MM.1S (cell line): ENCODE measurements around the gene TFAP2E.

Experiments used
- DNase-seq: peaks from one replicate; pipeline ENCODE4 v3.0.0-alpha.2; 2015
- H2AFZ ChIP-seq: fragments of 300-600 bp; sonication (generic); 2 replicates; pipeline ENCODE4 v1.6.0; 2016; ENCODE audit warnings: antibody characterized with exemption, low read length
- H3F3A ChIP-seq: fragments of 300-600 bp; sonication (generic); 2 replicates; pipeline ENCODE4 v1.6.1; 2016; ENCODE audit warnings: mild to moderate bottlenecking, antibody characterized with exemption, low read length, moderate library complexity, mixed read lengths; ENCODE audit not compliant: insufficient read depth
- H3K27ac ChIP-seq: fragments of 300-600 bp; sonication (generic); 2 replicates; pipeline ENCODE4 v1.5.1; 2016; ENCODE audit warnings: mild to moderate bottlenecking, low read length
- H3K27me3 ChIP-seq: fragments of 300-600 bp; sonication (generic); replicated peaks from 2 replicates; pipeline ENCODE4 v1.6.0; 2016; ENCODE audit warnings: low read length; ENCODE audit not compliant: insufficient read depth
- H3K36me3 ChIP-seq: fragments of 300-600 bp; sonication (generic); replicated peaks from 2 replicates; pipeline ENCODE4 v1.6.1; 2016; ENCODE audit warnings: mild to moderate bottlenecking, low read length, mixed read lengths; ENCODE audit not compliant: insufficient read depth
- H3K4me1 ChIP-seq: fragments of 300-600 bp; sonication (generic); 2 replicates; pipeline ENCODE4 v1.6.1; 2016; ENCODE audit warnings: low read length, mixed read lengths
- H3K4me2 ChIP-seq: fragments of 300-600 bp; sonication (generic); 2 replicates; pipeline ENCODE4 v1.6.0; 2016; ENCODE audit warnings: low read depth, low read length
- H3K4me3 ChIP-seq: fragments of 300-600 bp; sonication (generic); 2 replicates; pipeline ENCODE4 v1.5.1; 2016; ENCODE audit warnings: low read length, mixed read lengths
- H3K79me2 ChIP-seq: fragments of 300-600 bp; sonication (generic); 2 replicates; pipeline ENCODE4 v1.6.1; 2016; ENCODE audit warnings: mixed run types, low read length, mixed read lengths
- H3K9ac ChIP-seq: fragments of 300-600 bp; sonication (generic); 2 replicates; pipeline ENCODE4 v1.6.1; 2016; ENCODE audit warnings: low read length, mixed read lengths
- H3K9me2 ChIP-seq: fragments of 300-600 bp; sonication (generic); replicated peaks from 2 replicates; pipeline ENCODE4 v1.6.1; 2016; ENCODE audit warnings: mild to moderate bottlenecking, low read length, mixed read lengths; ENCODE audit not compliant: insufficient read depth
- H3K9me3 ChIP-seq: fragments of 300-600 bp; sonication (generic); replicated peaks from 2 replicates; pipeline ENCODE4 v1.6.1; 2016; ENCODE audit warnings: mild to moderate bottlenecking, low read length, mixed read lengths; ENCODE audit not compliant: insufficient read depth
- H4K20me1 ChIP-seq: fragments of 300-600 bp; sonication (generic); 2 replicates; pipeline ENCODE4 v1.6.1; 2016; ENCODE audit warnings: mild to moderate bottlenecking, low read length, moderate library complexity, mixed read lengths; ENCODE audit not compliant: insufficient read depth
- EZH2 ChIP-seq: fragments of 300-600 bp; sonication (generic); optimal IDR thresholded peaks from 2 replicates; pipeline ENCODE3; 2017; ENCODE audit warnings: low read depth, mild to moderate bottlenecking, antibody characterized with exemption, low read length, mixed read lengths
- EZH2phosphoT487 ChIP-seq: fragments of 300-600 bp; sonication (generic); IDR thresholded peaks from 2 replicates; pipeline ENCODE4 v1.6.1; 2018; ENCODE audit warnings: antibody characterized with exemption, low read length
- TF ChIP-seq, protein P1 (sequence below): fragments of 300-600 bp; sonication (generic); IDR thresholded peaks from 2 replicates; pipeline ENCODE4 v1.5.1; 2016; ENCODE audit warnings: antibody characterized with exemption, low read length, mixed read lengths

TFAP2E gene

DNA sequence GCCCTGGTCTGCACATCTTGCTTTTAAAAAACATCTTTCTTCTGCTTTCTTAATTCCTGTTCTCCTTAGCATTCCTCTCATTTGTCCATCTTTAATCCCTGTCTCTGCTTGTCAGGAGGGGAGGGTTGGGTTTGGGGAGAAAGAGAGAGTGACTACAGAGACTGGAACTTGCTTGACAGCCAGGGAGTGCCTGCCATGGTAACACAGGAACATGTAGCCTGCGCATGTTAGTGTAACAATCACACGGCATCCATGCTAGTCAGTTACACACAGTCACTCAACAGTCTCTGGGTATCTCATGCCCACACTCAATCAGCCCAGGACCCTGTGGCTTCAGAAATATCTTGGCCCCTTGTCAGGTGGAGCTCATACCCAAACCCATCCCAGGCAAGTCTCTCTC lies 818 bp upstream of the TFAP2E start:
- Histone ChIP-seq H3K4me2 (no peak overlapping the region), H3K4me1 (0 out of 2 replicates have a peak, but pooled peaks cover 3% of the 10 kb centered on the region), H3F3A (no peaks in the 10 kb centered on the region), H4K20me1 (no peaks in the 10 kb centered on the region), H3K79me2 (no peaks in the 10 kb centered on the region), H2AFZ (no peak overlapping the region), H3K36me3 (no peaks in the 10 kb centered on the region), H3K4me3 (no peak overlapping the region), H3K27me3 (no peaks in the 10 kb centered on the region), H3K27ac (no peak overlapping the region), H3K9ac (no peak overlapping the region), H3K9me3 (no peaks in the 10 kb centered on the region), H3K9me2 (no peaks in the 10 kb centered on the region)
- TF ChIP-seq EZH2: no peak
- TF ChIP-seq, protein P1, sequence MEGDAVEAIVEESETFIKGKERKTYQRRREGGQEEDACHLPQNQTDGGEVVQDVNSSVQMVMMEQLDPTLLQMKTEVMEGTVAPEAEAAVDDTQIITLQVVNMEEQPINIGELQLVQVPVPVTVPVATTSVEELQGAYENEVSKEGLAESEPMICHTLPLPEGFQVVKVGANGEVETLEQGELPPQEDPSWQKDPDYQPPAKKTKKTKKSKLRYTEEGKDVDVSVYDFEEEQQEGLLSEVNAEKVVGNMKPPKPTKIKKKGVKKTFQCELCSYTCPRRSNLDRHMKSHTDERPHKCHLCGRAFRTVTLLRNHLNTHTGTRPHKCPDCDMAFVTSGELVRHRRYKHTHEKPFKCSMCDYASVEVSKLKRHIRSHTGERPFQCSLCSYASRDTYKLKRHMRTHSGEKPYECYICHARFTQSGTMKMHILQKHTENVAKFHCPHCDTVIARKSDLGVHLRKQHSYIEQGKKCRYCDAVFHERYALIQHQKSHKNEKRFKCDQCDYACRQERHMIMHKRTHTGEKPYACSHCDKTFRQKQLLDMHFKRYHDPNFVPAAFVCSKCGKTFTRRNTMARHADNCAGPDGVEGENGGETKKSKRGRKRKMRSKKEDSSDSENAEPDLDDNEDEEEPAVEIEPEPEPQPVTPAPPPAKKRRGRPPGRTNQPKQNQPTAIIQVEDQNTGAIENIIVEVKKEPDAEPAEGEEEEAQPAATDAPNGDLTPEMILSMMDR: no peak
- TF ChIP-seq EZH2phosphoT487: no peak
- DNase-seq: no peak

DNA sequence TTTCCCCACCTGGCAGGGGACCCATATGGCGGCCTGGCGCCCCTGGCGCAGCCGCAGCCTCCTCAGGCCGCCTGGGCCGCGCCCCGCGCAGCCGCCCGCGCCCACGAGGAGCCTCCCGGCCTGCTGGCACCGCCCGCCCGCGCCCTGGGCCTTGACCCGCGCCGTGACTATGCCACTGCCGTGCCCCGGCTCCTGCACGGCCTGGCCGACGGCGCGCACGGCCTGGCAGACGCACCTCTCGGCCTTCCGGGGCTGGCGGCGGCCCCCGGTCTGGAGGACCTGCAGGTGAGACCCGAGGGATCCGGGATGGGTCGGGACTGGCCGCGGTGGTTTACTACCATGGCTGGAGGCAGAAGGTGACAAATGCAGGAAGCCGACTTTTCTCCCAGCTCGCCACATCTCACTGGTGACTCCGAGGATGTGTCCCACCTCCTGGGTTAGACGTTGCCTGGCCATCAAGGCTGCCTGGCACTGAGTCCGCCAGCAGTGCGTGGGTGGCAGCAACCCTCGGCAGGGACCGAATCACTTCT lies 1.1 kb downstream of the TFAP2E start:
- Histone ChIP-seq H3K79me2 (no peaks in the 10 kb centered on the region), H3K9ac (no peak overlapping the region), H3K27ac (no peak overlapping the region), H3F3A (no peaks in the 10 kb centered on the region), H3K36me3 (no peaks in the 10 kb centered on the region), H3K4me3 (no peak overlapping the region), H3K9me2 (no peaks in the 10 kb centered on the region), H3K27me3 (no peaks in the 10 kb centered on the region), H3K9me3 (no peaks in the 10 kb centered on the region), H4K20me1 (no peaks in the 10 kb centered on the region), H2AFZ (no peak overlapping the region), H3K4me1 (0 out of 2 replicates have a peak, but pooled peaks cover 6% of the 10 kb centered on the region), H3K4me2 (no peak overlapping the region)
- TF ChIP-seq EZH2phosphoT487 (no peak), EZH2 (no peak)
- TF ChIP-seq, protein P1: no peak
- no peak for DNase-seq

DNA sequence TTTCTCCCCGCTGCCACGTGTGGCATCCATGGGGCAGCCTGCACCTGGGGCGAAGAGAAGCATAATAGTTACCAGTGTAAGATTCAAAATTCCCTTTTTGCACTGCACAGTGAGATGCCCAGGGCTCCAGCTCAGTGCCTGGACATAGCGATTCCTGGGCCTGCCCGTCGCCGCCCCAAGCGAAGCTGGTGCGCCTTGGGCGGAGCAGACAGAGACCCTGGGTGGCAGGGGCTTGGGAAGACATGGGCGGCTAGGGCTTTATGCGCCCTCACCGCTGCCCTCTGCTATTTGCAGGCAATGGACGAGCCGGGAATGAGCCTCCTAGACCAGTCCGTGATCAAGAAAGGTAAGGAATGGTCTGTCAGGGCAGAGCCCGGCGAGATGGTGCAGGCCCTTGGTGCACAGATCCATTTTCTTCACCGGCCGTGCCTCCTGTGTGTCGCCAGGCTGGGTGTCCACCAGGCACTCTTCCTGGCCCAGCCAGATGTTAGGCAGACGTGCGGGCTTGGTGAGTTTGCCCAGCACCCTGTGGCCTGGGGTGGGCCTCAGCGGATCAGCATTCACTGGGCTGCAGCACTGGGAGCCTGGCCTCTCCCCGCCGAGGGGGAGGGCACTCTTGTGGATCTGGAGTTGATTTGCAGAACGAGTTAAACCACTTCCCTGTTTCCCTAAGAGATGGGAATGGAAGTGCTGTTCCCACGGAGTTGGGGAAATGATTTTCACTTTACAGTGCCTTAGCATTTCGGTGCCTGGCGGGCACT lies 1.7 kb downstream of the TFAP2E start:
- H2AFZ ChIP-seq: no peak overlapping the region
- H3F3A ChIP-seq: no peaks in the 10 kb centered on the region
- H3K27ac ChIP-seq: no peak overlapping the region
- H3K4me2 ChIP-seq: no peak overlapping the region
- H3K36me3 ChIP-seq: no peaks in the 10 kb centered on the region
- no peaks in the 10 kb centered on the region for H3K27me3 ChIP-seq
- TF ChIP-seq, protein P1: no peak
- no peak for TF ChIP-seq EZH2
- TF ChIP-seq EZH2phosphoT487: no peak
- H3K9me3 ChIP-seq: no peaks in the 10 kb centered on the region
- H3K9me2 ChIP-seq: no peaks in the 10 kb centered on the region
- H3K79me2 ChIP-seq: no peaks in the 10 kb centered on the region
- H3K4me3 ChIP-seq: no peak overlapping the region
- H4K20me1 ChIP-seq: no peaks in the 10 kb centered on the region
- H3K4me1 ChIP-seq: 0 out of 2 replicates have a peak, but pooled peaks cover 6% of the 10 kb centered on the region
- no peak overlapping the region for H3K9ac ChIP-seq
- DNase-seq: no peak
